ENCODE measurements around the gene MALT1. TPM values are rescaled to one million over a fixed set of nuclear protein-coding genes. Genes with fewer than 3 reads are reported as not detected.
A peak's percentile ranks its signal among the peaks of the same experiment; 100 is the strongest.

MALT1 gene
- total RNA-seq (2012; rRNA removed): 9.0 and 9.1 TPM in 2 replicates

DNA sequence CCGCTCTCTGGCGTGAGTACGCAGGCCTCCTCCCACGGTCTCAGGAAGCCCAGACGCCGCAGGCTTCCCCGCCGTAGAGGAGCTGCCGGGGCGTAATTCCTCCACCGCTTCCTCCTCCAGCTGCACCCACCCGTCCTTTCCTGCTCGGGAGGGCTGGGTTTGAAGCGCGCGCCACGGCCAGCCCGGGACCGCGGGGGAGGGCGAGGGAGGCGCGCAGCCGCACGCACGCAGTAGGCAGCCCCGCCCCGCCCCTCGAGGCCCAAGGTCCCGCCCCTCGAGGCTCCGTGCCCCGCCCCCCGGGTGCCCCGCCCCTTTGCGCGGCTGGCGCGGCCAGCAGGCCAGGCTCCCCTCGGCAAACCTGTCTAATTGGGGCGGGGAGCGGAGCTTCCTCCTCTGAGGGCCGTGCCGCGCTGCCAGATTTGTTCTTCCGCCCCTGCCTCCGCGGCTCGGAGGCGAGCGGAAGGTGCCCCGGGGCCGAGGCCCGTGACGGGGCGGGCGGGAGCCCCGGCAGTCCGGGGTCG is at the start of gene MALT1:
Gene MALT1, plus strand, starts transcription at position 355 of the 521 bp plus-strand sequence. CDS start 179 bp downstream, outside the sequence.
- Histone ChIP-seq H3K9me3 (replicated peaks; ENCODE audit: low read length) (no peaks in the 10 kb centered on the region), H3K4me1 (ENCODE audit: control insufficient read depth, insufficient read depth, low read length) (peaks cover 44% of the 10 kb centered on the region), H3K9ac (ENCODE audit: low read depth, low read length) (peak within 1 kb of the TSS; percentile 93), H3K4me3 (ENCODE audit: low read length) (peak within 1 kb of the TSS; percentile 80), H3K4me2 (ENCODE audit: low read length) (peak within 1 kb of the TSS; percentile 78), H3K27me3 (ENCODE audit: control insufficient read depth, insufficient read depth, low read length) (no peaks in the 10 kb centered on the region), H3K36me3 (ENCODE audit: insufficient read depth, low read length) (no peaks in the 10 kb centered on the region)

- Histone ChIP-seq H3K4me3 (ENCODE audit: low read length) (no peak overlapping the region), H3K27me3 (ENCODE audit: control insufficient read depth, insufficient read depth, low read length) (peaks cover 16% of the 10 kb centered on the region), H3K9me3 (replicated peaks; ENCODE audit: low read length) (no peaks in the 10 kb centered on the region), H3K4me1 (ENCODE audit: control insufficient read depth, insufficient read depth, low read length) (no peaks in the 10 kb centered on the region), H3K9ac (ENCODE audit: low read depth, low read length) (no peak overlapping the region), H3K36me3 (ENCODE audit: insufficient read depth, low read length) (no peaks in the 10 kb centered on the region), H3K4me2 (ENCODE audit: low read length) (no peak overlapping the region)
These were observed 47.3 kb upstream of the MALT1 start for GRCh38 chr18:58624011-58624410.

- no peak overlapping the region for H3K9ac ChIP-seq (ENCODE audit: low read depth, low read length)
- no peak overlapping the region for H3K4me3 ChIP-seq (ENCODE audit: low read length)
- H3K36me3 ChIP-seq (ENCODE audit: insufficient read depth, low read length): no peaks in the 10 kb centered on the region
- no peak overlapping the region for H3K4me2 ChIP-seq (ENCODE audit: low read length)
- H3K9me3 ChIP-seq (replicated peaks; ENCODE audit: low read length): no peaks in the 10 kb centered on the region
- H3K4me1 ChIP-seq (ENCODE audit: control insufficient read depth, insufficient read depth, low read length): no peaks in the 10 kb centered on the region
- peaks cover 15% of the 10 kb centered on the region for H3K27me3 ChIP-seq (ENCODE audit: control insufficient read depth, insufficient read depth, low read length)
These were observed 45.4 kb upstream of the MALT1 start for GRCh38 chr18:58625839-58626238.

GRCh38 chr18:58630071-58630470 is 41.2 kb upstream of the MALT1 start:
- Histone ChIP-seq H3K4me2 (ENCODE audit: low read length) (no peak overlapping the region), H3K9ac (ENCODE audit: low read depth, low read length) (no peak overlapping the region), H3K4me1 (ENCODE audit: control insufficient read depth, insufficient read depth, low read length) (no peaks in the 10 kb centered on the region), H3K36me3 (ENCODE audit: insufficient read depth, low read length) (no peaks in the 10 kb centered on the region), H3K27me3 (ENCODE audit: control insufficient read depth, insufficient read depth, low read length) (peaks cover 10% of the 10 kb centered on the region), H3K9me3 (replicated peaks; ENCODE audit: low read length) (no peaks in the 10 kb centered on the region), H3K4me3 (ENCODE audit: low read length) (no peak overlapping the region)

GRCh38 chr18:58631301-58631700 is 40.0 kb upstream of the MALT1 start:
- H3K4me1 ChIP-seq (ENCODE audit: control insufficient read depth, insufficient read depth, low read length): peaks cover 10% of the 10 kb centered on the region
- no peak overlapping the region for H3K4me2 ChIP-seq (ENCODE audit: low read length)
- H3K4me3 ChIP-seq (ENCODE audit: low read length): no peak overlapping the region
- H3K36me3 ChIP-seq (ENCODE audit: insufficient read depth, low read length): no peaks in the 10 kb centered on the region
- no peak overlapping the region for H3K9ac ChIP-seq (ENCODE audit: low read depth, low read length)
- H3K9me3 ChIP-seq (replicated peaks; ENCODE audit: low read length): no peaks in the 10 kb centered on the region
- H3K27me3 ChIP-seq (ENCODE audit: control insufficient read depth, insufficient read depth, low read length): no peaks in the 10 kb centered on the region

DNA sequence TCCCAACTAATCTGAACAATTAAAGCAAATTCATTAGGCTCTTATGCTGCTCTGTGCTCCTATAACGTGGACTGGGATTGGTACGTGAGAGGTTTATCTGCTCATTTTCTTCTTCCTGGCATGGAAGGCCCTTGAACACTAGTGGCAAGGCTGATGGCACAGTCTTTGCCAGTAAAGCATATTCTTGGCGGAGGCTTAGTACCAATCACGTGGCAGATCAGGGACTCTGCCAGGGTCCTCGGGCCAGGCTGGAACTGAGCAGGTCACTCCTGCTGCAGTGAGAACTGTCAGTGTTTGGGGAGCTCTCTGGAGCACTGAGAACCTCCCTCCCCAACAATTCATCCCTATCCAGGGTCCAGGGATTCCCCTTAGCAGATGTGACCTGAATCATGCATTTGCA is 38.7 kb upstream of the MALT1 start:
- Histone ChIP-seq H3K4me3 (ENCODE audit: low read length) (no peak overlapping the region), H3K36me3 (ENCODE audit: insufficient read depth, low read length) (no peaks in the 10 kb centered on the region), H3K9ac (ENCODE audit: low read depth, low read length) (no peak overlapping the region), H3K4me1 (ENCODE audit: control insufficient read depth, insufficient read depth, low read length) (peaks cover 12% of the 10 kb centered on the region), H3K4me2 (ENCODE audit: low read length) (no peak overlapping the region), H3K9me3 (replicated peaks; ENCODE audit: low read length) (no peaks in the 10 kb centered on the region), H3K27me3 (ENCODE audit: control insufficient read depth, insufficient read depth, low read length) (no peaks in the 10 kb centered on the region)

GRCh38 chr18:58633874-58634273 is 37.4 kb upstream of the MALT1 start:
- Histone ChIP-seq H3K4me1 (ENCODE audit: control insufficient read depth, insufficient read depth, low read length) (peaks cover 12% of the 10 kb centered on the region), H3K9me3 (replicated peaks; ENCODE audit: low read length) (no peaks in the 10 kb centered on the region), H3K4me2 (ENCODE audit: low read length) (no peak overlapping the region), H3K27me3 (ENCODE audit: control insufficient read depth, insufficient read depth, low read length) (no peaks in the 10 kb centered on the region), H3K4me3 (ENCODE audit: low read length) (no peak overlapping the region), H3K9ac (ENCODE audit: low read depth, low read length) (no peak overlapping the region), H3K36me3 (ENCODE audit: insufficient read depth, low read length) (no peaks in the 10 kb centered on the region)

DNA sequence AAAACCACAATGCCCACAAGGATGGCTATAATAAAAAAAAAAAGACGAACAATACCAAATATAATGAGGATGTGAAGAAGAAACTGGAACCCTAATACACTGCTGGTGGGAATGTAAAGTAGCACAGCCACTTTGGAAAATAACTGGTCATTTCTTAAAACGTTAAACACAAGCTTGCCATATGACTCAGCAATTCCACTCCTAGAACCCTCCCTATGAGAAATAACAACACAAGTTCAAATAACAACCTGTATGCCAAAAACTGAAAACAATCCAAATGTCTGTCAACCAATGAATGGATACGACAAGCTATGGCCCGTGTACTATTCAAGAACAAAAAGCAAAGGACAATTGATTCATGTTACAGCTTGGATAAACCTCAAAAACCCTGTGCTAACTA is 35.4 kb upstream of the MALT1 start:
- Histone ChIP-seq H3K4me3 (ENCODE audit: low read length) (no peak overlapping the region), H3K36me3 (ENCODE audit: insufficient read depth, low read length) (no peaks in the 10 kb centered on the region), H3K9me3 (replicated peaks; ENCODE audit: low read length) (no peaks in the 10 kb centered on the region), H3K4me2 (ENCODE audit: low read length) (peak overlapping the region; percentile 15), H3K27me3 (ENCODE audit: control insufficient read depth, insufficient read depth, low read length) (no peaks in the 10 kb centered on the region), H3K9ac (ENCODE audit: low read depth, low read length) (no peak overlapping the region), H3K4me1 (ENCODE audit: control insufficient read depth, insufficient read depth, low read length) (peaks cover 26% of the 10 kb centered on the region)

DNA sequence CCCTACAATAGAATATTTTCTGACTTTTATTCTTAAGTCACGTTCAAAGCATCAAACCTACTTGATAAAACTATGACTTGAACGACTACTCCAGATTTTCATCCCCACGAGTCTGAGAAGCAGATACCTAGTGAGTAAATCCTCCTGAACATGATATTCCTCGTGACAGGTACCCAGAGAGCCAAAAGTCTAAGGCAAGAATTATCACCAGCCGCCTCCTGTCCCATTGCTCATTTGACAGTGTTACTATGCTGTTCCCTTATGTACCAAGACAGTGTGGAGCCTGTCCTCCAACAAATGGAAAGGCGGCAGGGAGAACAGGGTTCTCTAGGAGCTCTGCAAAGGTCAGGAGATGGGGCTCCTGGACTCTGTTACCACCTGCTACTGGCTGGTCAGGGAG is 34.1 kb upstream of the MALT1 start:
- Histone ChIP-seq H3K4me3 (ENCODE audit: low read length) (no peak overlapping the region), H3K4me2 (ENCODE audit: low read length) (no peak overlapping the region), H3K36me3 (ENCODE audit: insufficient read depth, low read length) (no peaks in the 10 kb centered on the region), H3K9me3 (replicated peaks; ENCODE audit: low read length) (no peaks in the 10 kb centered on the region), H3K9ac (ENCODE audit: low read depth, low read length) (no peak overlapping the region), H3K27me3 (ENCODE audit: control insufficient read depth, insufficient read depth, low read length) (no peaks in the 10 kb centered on the region), H3K4me1 (ENCODE audit: control insufficient read depth, insufficient read depth, low read length) (peaks cover 26% of the 10 kb centered on the region)

DNA sequence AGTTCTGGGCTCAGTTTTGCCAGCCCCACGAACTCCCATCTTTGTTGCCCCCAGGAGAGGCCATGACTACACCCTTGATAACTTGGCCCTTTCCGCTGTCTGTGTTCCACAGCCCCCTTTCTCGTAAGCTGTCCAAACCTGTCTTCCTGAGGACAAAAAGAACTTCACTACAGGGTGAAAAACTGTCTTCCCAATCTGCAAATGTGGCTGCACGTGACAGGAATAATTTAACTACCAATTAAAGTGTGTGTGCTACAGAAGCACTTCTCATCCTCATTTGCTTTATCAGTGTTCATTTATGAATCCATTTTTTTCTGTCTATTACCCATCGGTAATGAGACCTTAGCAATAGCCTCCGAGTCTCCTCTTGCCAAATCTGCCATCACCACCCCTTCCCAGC is 33.3 kb upstream of the MALT1 start:
- no peak overlapping the region for H3K4me2 ChIP-seq (ENCODE audit: low read length)
- peaks cover 26% of the 10 kb centered on the region for H3K4me1 ChIP-seq (ENCODE audit: control insufficient read depth, insufficient read depth, low read length)
- H3K36me3 ChIP-seq (ENCODE audit: insufficient read depth, low read length): no peaks in the 10 kb centered on the region
- H3K4me3 ChIP-seq (ENCODE audit: low read length): no peak overlapping the region
- no peak overlapping the region for H3K9ac ChIP-seq (ENCODE audit: low read depth, low read length)
- H3K27me3 ChIP-seq (ENCODE audit: control insufficient read depth, insufficient read depth, low read length): no peaks in the 10 kb centered on the region
- no peaks in the 10 kb centered on the region for H3K9me3 ChIP-seq (replicated peaks; ENCODE audit: low read length)

GRCh38 chr18:58638441-58638840 is 32.8 kb upstream of the MALT1 start:
- no peak overlapping the region for H3K9ac ChIP-seq (ENCODE audit: low read depth, low read length)
- no peak overlapping the region for H3K4me2 ChIP-seq (ENCODE audit: low read length)
- H3K4me3 ChIP-seq (ENCODE audit: low read length): no peak overlapping the region
- no peaks in the 10 kb centered on the region for H3K9me3 ChIP-seq (replicated peaks; ENCODE audit: low read length)
- no peaks in the 10 kb centered on the region for H3K36me3 ChIP-seq (ENCODE audit: insufficient read depth, low read length)
- H3K4me1 ChIP-seq (ENCODE audit: control insufficient read depth, insufficient read depth, low read length): peaks cover 26% of the 10 kb centered on the region
- H3K27me3 ChIP-seq (ENCODE audit: control insufficient read depth, insufficient read depth, low read length): no peaks in the 10 kb centered on the region

GRCh38 chr18:58639237-58639636 is 32.0 kb upstream of the MALT1 start:
- Histone ChIP-seq H3K4me1 (ENCODE audit: control insufficient read depth, insufficient read depth, low read length) (peaks cover 26% of the 10 kb centered on the region), H3K9me3 (replicated peaks; ENCODE audit: low read length) (no peaks in the 10 kb centered on the region), H3K27me3 (ENCODE audit: control insufficient read depth, insufficient read depth, low read length) (no peaks in the 10 kb centered on the region)

More at GRCh38 chr18:58639237-58639636, 32.0 kb upstream of the MALT1 start:
- H3K9ac ChIP-seq (ENCODE audit: low read depth, low read length): no peak overlapping the region
- no peak overlapping the region for H3K4me2 ChIP-seq (ENCODE audit: low read length)
- H3K4me3 ChIP-seq (ENCODE audit: low read length): no peak overlapping the region
- H3K36me3 ChIP-seq (ENCODE audit: insufficient read depth, low read length): no peaks in the 10 kb centered on the region
